ENCODE results near the gene WBP1L. TPM values are rescaled to one million over a fixed set of nuclear protein-coding genes. Genes with fewer than 3 reads are reported as not detected.

WBP1L gene
- polyA plus RNA-seq, 1 experiment = 27.6 TPM

GRCh38 chr10:102779680-102780526 is 36.2 kb downstream of the WBP1L start:
- TF ChIP-seq, protein P1, sequence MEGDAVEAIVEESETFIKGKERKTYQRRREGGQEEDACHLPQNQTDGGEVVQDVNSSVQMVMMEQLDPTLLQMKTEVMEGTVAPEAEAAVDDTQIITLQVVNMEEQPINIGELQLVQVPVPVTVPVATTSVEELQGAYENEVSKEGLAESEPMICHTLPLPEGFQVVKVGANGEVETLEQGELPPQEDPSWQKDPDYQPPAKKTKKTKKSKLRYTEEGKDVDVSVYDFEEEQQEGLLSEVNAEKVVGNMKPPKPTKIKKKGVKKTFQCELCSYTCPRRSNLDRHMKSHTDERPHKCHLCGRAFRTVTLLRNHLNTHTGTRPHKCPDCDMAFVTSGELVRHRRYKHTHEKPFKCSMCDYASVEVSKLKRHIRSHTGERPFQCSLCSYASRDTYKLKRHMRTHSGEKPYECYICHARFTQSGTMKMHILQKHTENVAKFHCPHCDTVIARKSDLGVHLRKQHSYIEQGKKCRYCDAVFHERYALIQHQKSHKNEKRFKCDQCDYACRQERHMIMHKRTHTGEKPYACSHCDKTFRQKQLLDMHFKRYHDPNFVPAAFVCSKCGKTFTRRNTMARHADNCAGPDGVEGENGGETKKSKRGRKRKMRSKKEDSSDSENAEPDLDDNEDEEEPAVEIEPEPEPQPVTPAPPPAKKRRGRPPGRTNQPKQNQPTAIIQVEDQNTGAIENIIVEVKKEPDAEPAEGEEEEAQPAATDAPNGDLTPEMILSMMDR (IDR thresholded peaks at IDR 0.05; ENCODE audit: low read depth, low read length) = no peak
- ChIA-PET POLR2A (no interaction called here), CTCF (interaction anchor here (0.6 to 0.7 kb wide), 2 partner anchors 16 to 450 kb away, joined by 3 read pairs; no protein-coding TSS in a partner anchor)
- no peak overlapping the region for H3K4me3 ChIP-seq (ENCODE audit: low read depth, low read length)
- H3K27me3 ChIP-seq (ENCODE audit: control insufficient read depth, insufficient read depth, low read length) = no peaks in the 10 kb centered on the region
- H3K27ac ChIP-seq (ENCODE audit: low read depth, low read length) = no peak overlapping the region
- no peak for DNase-seq (ENCODE audit: low read depth, low spot score)
- H3K9me3 ChIP-seq (ENCODE audit: control insufficient read depth, insufficient read depth, low read length) = no peaks in the 10 kb centered on the region

- no peak for DNase-seq (ENCODE audit: low read depth, low spot score)
- Histone ChIP-seq H3K27ac (ENCODE audit: low read depth, low read length) (no peak overlapping the region), H3K27me3 (ENCODE audit: control insufficient read depth, insufficient read depth, low read length) (no peaks in the 10 kb centered on the region), H3K9me3 (ENCODE audit: control insufficient read depth, insufficient read depth, low read length) (no peaks in the 10 kb centered on the region), H3K4me3 (ENCODE audit: low read depth, low read length) (no peak overlapping the region)
- TF ChIP-seq, protein P1 (IDR thresholded peaks at IDR 0.05; ENCODE audit: low read depth, low read length) = no peak
- CTCF ChIA-PET = interaction anchor here (0.7 kb wide), 1 partner anchor 16 kb away, joined by 3 read pairs; no protein-coding TSS in a partner anchor
- POLR2A ChIA-PET = no interaction called here
Measured at GRCh38 chr10:102780527-102780808, 36.7 kb downstream of the WBP1L start.

DNA sequence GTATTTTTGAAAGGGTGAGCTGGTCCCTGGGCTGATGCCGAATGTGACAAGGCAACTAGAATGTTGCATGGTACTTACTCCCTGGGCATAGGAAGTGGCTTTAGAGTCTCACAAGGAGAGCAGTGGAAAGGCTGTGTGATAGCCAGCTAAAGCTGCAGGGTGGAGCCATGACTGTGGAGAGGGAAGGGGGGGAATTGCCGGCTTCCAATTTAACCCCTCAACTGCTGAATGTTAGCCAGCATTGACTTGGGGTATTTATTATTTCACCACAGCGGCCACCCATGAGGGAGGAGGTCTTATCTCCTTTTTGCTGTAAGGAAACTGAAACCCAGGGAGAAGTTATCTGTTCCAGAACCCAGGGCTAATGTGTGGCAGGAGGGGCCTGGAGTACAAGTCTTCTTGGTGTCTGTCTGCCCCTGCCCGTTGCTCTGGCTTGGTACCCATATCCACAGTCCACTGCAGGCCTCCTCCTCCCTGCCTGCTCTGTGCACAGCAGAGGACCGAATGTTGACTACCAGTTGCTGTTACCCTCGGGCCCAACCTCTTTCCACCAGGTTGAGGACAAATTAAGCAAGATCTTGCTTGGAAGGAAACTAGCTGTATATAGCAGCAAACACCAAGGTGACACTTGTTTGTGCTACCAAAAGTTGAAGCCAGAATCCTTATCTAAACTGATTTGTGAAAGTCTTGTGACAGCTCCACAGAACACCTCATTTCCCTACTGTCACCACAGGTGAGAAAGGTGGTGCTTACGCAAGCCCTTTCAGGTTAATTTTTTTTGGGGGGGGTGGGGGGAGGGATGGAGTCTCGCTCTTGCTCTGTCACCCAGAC is 37.6 kb downstream of the WBP1L start:
- ChIA-PET POLR2A (interaction anchor here (0.6 kb wide), 2 partner anchors 26 to 61 kb away, joined by 5 to 6 read pairs; no protein-coding TSS in a partner anchor), CTCF (interaction anchor here (0.6 to 1.0 kb wide), 2 partner anchors 24 to 29 kb away, joined by 3 to 8 read pairs; no protein-coding TSS in a partner anchor)
- Histone ChIP-seq H3K9me3 (ENCODE audit: control insufficient read depth, insufficient read depth, low read length) (no peaks in the 10 kb centered on the region), H3K27me3 (ENCODE audit: control insufficient read depth, insufficient read depth, low read length) (peaks cover 2% of the 10 kb centered on the region), H3K27ac (ENCODE audit: low read depth, low read length) (no peak overlapping the region), H3K4me3 (ENCODE audit: low read depth, low read length) (no peak overlapping the region)
- no peak for DNase-seq (ENCODE audit: low read depth, low spot score)
- TF ChIP-seq, protein P1 (IDR thresholded peaks at IDR 0.05; ENCODE audit: low read depth, low read length) = no peak

DNA sequence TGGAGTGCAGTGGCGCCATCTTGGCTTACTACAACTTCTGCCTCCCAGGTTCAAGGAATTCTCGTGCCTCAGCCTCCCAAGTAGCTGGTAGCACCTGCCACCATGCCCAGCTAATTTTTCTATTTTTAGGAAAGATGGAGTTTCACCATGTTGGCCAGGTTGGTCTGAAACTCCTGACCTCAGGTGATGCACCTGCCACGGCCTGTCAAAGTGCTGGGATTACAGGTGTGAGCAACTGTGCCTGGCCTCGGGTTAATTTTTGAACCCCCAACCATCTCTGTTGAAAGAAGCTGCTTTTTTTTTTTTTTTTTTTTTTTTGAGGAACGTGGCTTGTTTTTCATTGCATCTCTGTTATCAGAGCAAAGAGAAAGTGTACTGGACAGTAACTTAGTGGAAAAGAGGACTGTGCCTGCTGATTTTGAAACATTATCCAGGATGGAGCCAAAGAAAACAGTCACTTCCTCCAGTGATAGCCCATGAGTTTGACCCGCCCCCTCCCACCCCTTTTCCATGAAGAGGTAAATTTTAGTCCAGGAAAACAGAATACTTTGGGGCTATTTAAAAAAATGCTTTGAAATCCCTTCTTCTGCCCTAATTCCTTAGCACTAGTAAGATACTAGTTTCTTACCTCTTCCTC is 38.3 kb downstream of the WBP1L start:
- no peak overlapping the region for H3K4me3 ChIP-seq (ENCODE audit: low read depth, low read length)
- POLR2A ChIA-PET = interaction anchor here (0.6 kb wide), 2 partner anchors 27 to 62 kb away, joined by 5 to 6 read pairs; no protein-coding TSS in a partner anchor
- no peak for DNase-seq (ENCODE audit: low read depth, low spot score)

More for the DNA sequence above, 38.3 kb downstream of the WBP1L start:
- H3K27me3 ChIP-seq (ENCODE audit: control insufficient read depth, insufficient read depth, low read length) = peaks cover 2% of the 10 kb centered on the region
- CTCF ChIA-PET = interaction anchor here (0.6 to 1.0 kb wide), 2 partner anchors 24 to 30 kb away, joined by 3 to 8 read pairs; no protein-coding TSS in a partner anchor
- no peak overlapping the region for H3K27ac ChIP-seq (ENCODE audit: low read depth, low read length)
- TF ChIP-seq, protein P1 (IDR thresholded peaks at IDR 0.05; ENCODE audit: low read depth, low read length) = no peak
- H3K9me3 ChIP-seq (ENCODE audit: control insufficient read depth, insufficient read depth, low read length) = no peaks in the 10 kb centered on the region
